ENCODE data around the gene SERPINA1. TPM values are rescaled to one million over a fixed set of nuclear protein-coding genes. Genes with fewer than 3 reads are reported as not detected.

The SERPINA1 gene
- total RNA-seq, 1 experiment from 2014 or later: not detected

- H3K18ac ChIP-seq (ENCODE audit: insufficient read length, low read depth, low read length): no peak overlapping the region
- H3K27ac Mint-ChIP-seq: no peak overlapping the region; a peak in 1 of 7 replicates
- H4K91ac ChIP-seq (ENCODE audit: insufficient read length, low read depth, low read length): no peak overlapping the region
- H2BK15ac ChIP-seq (ENCODE audit: low read depth, low read length): no peak overlapping the region
- no peak overlapping the region for H2AK5ac ChIP-seq (ENCODE audit: insufficient read length, low read length)
- no peak overlapping the region for H3K27ac ChIP-seq (ENCODE audit: insufficient read length, low read depth, low read length)
- H3K79me2 ChIP-seq (ENCODE audit: insufficient read depth, low read length): no peaks in the 10 kb centered on the region
- H3K27me3 ChIP-seq (ENCODE audit: insufficient read depth, low read length): no peaks in the 10 kb centered on the region; the same call in 1 of the 2 replicates
- no peak overlapping the region for H4K8ac ChIP-seq (replicated peaks; ENCODE audit: insufficient read length, low read depth, low read length)
- H3K56ac ChIP-seq (ENCODE audit: insufficient read length, low read depth, low read length): no peak overlapping the region
- no peak overlapping the region for H3K4me2 ChIP-seq (ENCODE audit: insufficient read depth, insufficient read length, low read length)
- H4K5ac ChIP-seq (ENCODE audit: insufficient read length, low read depth, low read length): no peak overlapping the region
- H3K9ac ChIP-seq (ENCODE audit: extremely low read depth, insufficient read length, low read length): no peak overlapping the region
- H3K4me3 Mint-ChIP-seq: no peak overlapping the region
- H3K36me3 Mint-ChIP-seq (ENCODE audit: insufficient read depth in 1 of 3, low read depth in 3 of 3): no peaks in the 10 kb centered on the region
- no peak overlapping the region for H2BK20ac ChIP-seq (ENCODE audit: low read depth, low read length, poor library complexity, severe bottlenecking)
- no peak overlapping the region for H2BK5ac ChIP-seq (ENCODE audit: insufficient read length, low read length)
- H2BK120ac ChIP-seq (ENCODE audit: low read depth, low read length, poor library complexity, severe bottlenecking): no peak overlapping the region
- no peak overlapping the region for H2BK12ac ChIP-seq (ENCODE audit: insufficient read length, low read depth, low read length)
- H2AFZ ChIP-seq (ENCODE audit: low read length): no peak overlapping the region
- no peaks in the 10 kb centered on the region for H4K20me1 ChIP-seq (ENCODE audit: control insufficient read depth, insufficient read depth, insufficient read length)
- peaks cover 24% of the 10 kb centered on the region in 2 experiments for H3K4me1 Mint-ChIP-seq
- no peaks in the 10 kb centered on the region for H3K9me3 Mint-ChIP-seq
- H3K4ac ChIP-seq (ENCODE audit: low read depth, low read length): no peak overlapping the region
- no peak overlapping the region for H3K14ac ChIP-seq (ENCODE audit: insufficient read depth, low read length)
- H3T11ph ChIP-seq (ENCODE audit: low read length): no peak overlapping the region
- no CpG with 5 or more reads among the region's 7 CpGs for WGBS (ENCODE audit: extremely low coverage, insufficient read length, low lambda C conversion rate)
- no peak overlapping the region for H3K23ac ChIP-seq (ENCODE audit: insufficient read length, low read depth, low read length)
- no peaks in the 10 kb centered on the region for H3K23me2 ChIP-seq (ENCODE audit: insufficient read length, low read depth, low read length, poor library complexity, severe bottlenecking)
- H3K9me3 ChIP-seq (ENCODE audit: control insufficient read depth, low read depth, low read length): no peaks in the 10 kb centered on the region
- no peaks in the 10 kb centered on the region for H3K4me1 ChIP-seq (ENCODE audit: insufficient read depth, low read length)
- H3K27me3 Mint-ChIP-seq (ENCODE audit: low read depth): no peaks in the 10 kb centered on the region; the same call in 1 of the 2 replicates
- no peak for DNase-seq
- TF ChIP-seq CTCF (conservative IDR thresholded peaks at IDR 0.05): no peak
- H3K79me1 ChIP-seq (ENCODE audit: insufficient read depth, low read depth, low read length, poor library complexity, severe bottlenecking): no peaks in the 10 kb centered on the region
These were observed 19.4 kb downstream of the SERPINA1 start for GRCh38 chr14:94368956-94369355.

All from H9 (cell line).